Lower lobe of right lung (tissue), 2 donors: Measurements from ENCODE around the gene CAPS. TPM values are rescaled to one million over a fixed set of nuclear protein-coding genes. Genes with fewer than 3 reads are reported as not detected.

Source experiments
- ATAC-seq, 2 donors: fragments of 200-7000 bp; cut with Tn5 transposase; one replicate each; pipeline ENCODE4 v1.9.1; 2020 to 2022; ENCODE audit warnings: mild to moderate bottlenecking in 2 of 2, moderate library complexity in 2 of 2
- DNase-seq: peaks from one replicate; pipeline ENCODE4 v3.0.0-alpha.2; 2020
- H3K27ac ChIP-seq: fragments of 200-600 bp; one replicate; pipeline ENCODE4 v1.8.0; 2022
- H3K27me3 ChIP-seq: fragments of 200-600 bp; one replicate; pipeline ENCODE4 v1.8.0; 2022; ENCODE audit warnings: low read depth
- H3K36me3 ChIP-seq: fragments of 200-600 bp; one replicate; pipeline ENCODE4 v1.8.0; 2022; ENCODE audit warnings: mild to moderate bottlenecking
- H3K4me1 ChIP-seq: fragments of 200-600 bp; one replicate; pipeline ENCODE4 v1.8.0; 2022
- H3K4me3 ChIP-seq: fragments of 200-600 bp; one replicate; pipeline ENCODE4 v1.8.0; 2022; ENCODE audit warnings: mild to moderate bottlenecking
- H3K9me3 ChIP-seq: fragments of 200-600 bp; one replicate; pipeline ENCODE4 v1.8.0; 2022
- CTCF ChIP-seq: fragments of 200-600 bp; IDR thresholded peaks from one replicate; pipeline ENCODE4 v1.8.0; 2022; ENCODE audit warnings: antibody characterized with exemption, mild to moderate bottlenecking
- intact Hi-C: fragments of 100-400 bp; cut with DNase I; formaldehyde crosslinking; loops from one replicate; pipeline ENCODE4 v1.11.0; 2022
- total RNA-seq: library from RNA; stranded (reverse); fragmentation: NEBNext Ultra II Directional; extraction: Animal tissue kit (Norgen Biotek cat#: 25700); gene quantifications from one replicate; pipeline ENCODE4 v1.2.1, GENCODE V29; 2021
- donor health status: DM: no; HTN: yes; CAD: no; lungs with severe emphysema.

Gene CAPS
- total RNA-seq, 1 donor from 2014 or later = 76.7 TPM

- intact Hi-C loops = no loop called here
- H3K9me3 ChIP-seq = no peaks in the 10 kb centered on the region
- no peak for TF ChIP-seq CTCF
- no peak overlapping the region for H3K4me3 ChIP-seq
- DNase-seq = no peak
- H3K4me1 ChIP-seq = peaks cover 5% of the 10 kb centered on the region
- peaks cover 40% of the 10 kb centered on the region for H3K36me3 ChIP-seq
- no peak overlapping the region for H3K27ac ChIP-seq
- no peak for ATAC-seq
- H3K27me3 ChIP-seq = peaks cover 2% of the 10 kb centered on the region
These were observed 16.7 kb upstream of the CAPS start for GRCh38 chr19:5897189-5897969.

DNA sequence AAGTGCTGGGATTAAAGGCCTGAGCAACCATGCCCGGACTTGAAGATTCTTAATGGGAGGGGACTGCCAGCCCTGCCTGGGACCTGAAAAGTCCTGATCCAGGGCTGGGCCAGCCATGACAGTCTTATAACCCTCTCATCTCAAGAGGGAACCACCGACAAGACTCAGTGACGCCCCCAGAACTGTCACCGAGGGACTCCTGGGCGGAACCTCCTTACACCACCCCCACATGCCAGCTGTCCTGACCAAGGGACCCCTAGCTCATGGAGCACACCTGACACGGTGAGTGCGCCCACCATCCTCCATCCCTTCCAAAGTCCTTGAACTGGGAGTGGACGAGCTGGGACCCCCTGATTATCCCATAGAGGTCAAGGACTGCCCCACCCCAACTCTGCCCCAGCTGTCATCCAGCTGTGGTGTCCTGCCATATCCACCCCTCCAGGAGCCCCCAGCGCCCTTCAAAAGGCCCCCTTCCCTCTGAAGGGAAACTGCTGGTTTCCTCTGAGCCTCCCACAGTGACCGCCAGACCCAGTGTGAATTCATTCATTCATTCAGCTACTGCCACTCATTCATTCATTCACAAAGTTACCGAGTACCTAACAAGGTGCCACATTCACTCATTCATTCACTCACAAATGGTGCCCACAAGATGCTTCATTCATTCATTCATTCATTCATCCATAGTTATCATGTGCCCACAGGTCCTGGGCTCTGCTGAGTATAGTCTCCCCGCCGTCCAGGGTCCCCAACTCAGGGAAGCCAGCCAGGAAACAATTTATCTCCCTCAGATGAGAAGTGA, 14.1 kb upstream of the CAPS start:
- Histone ChIP-seq H3K4me1 (peaks cover 12% of the 10 kb centered on the region), H3K27me3 (no peaks in the 10 kb centered on the region), H3K27ac (no peak overlapping the region), H3K4me3 (no peak overlapping the region), H3K36me3 (peaks cover 35% of the 10 kb centered on the region), H3K9me3 (no peaks in the 10 kb centered on the region)
- ATAC-seq (no peak), DNase-seq (no peak)
- TF ChIP-seq CTCF = no peak
- intact Hi-C loops = no loop called here

DNA sequence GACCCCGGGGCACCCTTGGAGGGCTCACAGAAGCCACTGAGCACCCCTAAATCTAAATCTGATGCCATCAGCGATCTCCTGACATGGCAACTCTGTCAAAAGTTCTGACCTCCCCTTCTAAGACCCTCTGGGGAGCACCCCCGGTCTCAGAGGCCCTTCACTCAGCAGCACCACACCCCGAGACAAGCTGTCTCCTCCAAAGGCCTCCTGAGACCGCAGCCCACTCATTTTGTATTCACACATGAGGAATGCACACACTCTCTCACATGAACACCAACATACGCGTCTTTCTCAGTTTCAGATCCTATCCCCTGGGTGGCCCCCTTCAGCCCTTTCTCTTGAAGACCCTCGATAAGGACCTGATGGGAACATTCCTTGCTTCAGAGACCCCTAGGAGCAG, 13.1 kb upstream of the CAPS start:
- Histone ChIP-seq H3K4me1 (peaks cover 21% of the 10 kb centered on the region), H3K9me3 (no peaks in the 10 kb centered on the region), H3K27me3 (no peaks in the 10 kb centered on the region), H3K36me3 (peaks cover 24% of the 10 kb centered on the region), H3K27ac (no peak overlapping the region), H3K4me3 (no peak overlapping the region)
- intact Hi-C loops = no loop called here
- no peak for TF ChIP-seq CTCF
- ATAC-seq (no peak), DNase-seq (no peak)

GRCh38 chr19:5903056-5903623, 10.9 kb upstream of the CAPS start:
- no peak for TF ChIP-seq CTCF
- ATAC-seq (no peak), DNase-seq (no peak)
- Histone ChIP-seq H3K36me3 (peaks cover 16% of the 10 kb centered on the region), H3K9me3 (no peaks in the 10 kb centered on the region), H3K4me1 (peaks cover 26% of the 10 kb centered on the region), H3K27ac (peak overlapping the region; percentile 92), H3K4me3 (peak overlapping the region; percentile 90), H3K27me3 (no peaks in the 10 kb centered on the region)
- intact Hi-C loops = no loop called here

DNA sequence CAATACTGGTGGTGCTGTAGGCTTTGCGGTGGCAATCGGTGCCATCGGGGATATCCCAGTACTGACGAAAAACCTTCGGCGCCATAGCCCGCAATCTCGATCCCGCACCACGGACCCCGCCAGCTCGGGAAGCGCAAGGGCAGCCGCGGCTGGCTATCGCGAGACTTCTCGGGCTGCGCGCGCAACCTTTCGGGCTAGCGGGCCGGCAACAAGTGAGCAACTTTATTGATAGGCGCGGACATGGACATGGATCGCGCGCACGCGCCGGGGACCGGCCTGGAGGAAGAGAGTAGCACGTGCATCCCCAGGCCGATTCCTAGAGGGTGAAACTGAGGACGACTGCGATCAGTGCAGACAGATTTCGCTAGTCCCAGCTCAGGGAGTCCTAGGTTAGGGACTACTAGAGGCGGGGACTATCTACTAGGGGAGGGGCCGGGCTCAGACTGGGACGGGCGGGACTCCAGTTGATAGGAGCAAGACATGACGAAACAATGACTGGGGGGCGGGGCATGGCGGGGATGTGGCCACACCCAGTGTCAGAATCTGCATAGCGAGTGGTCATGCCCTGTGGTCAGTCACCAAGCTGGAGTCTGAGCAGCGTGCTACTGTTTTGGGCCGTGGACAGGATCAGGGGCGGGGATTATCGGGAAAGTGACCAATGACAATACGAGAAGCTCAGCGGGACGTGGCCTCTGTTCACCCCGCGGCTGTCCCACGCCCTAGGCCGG, 10.3 kb upstream of the CAPS start, which contains the start of gene NDUFA11:
TSS of gene NDUFA11 (minus strand) at position 167 of the 728 bp plus-strand sequence. CDS start at position 85, 82 bp downstream.
- no peak for TF ChIP-seq CTCF
- H3K36me3 ChIP-seq = peaks cover 19% of the 10 kb centered on the region
- ATAC-seq (peak; percentile 84 to 86), DNase-seq (peak; percentile 99)
- peak within 1 kb of the TSS; percentile 90 for H3K4me3 ChIP-seq
- peaks cover 26% of the 10 kb centered on the region for H3K4me1 ChIP-seq
- intact Hi-C loops = no loop called here
- peak within 1 kb of the TSS; percentile 92 for H3K27ac ChIP-seq
- no peaks in the 10 kb centered on the region for H3K9me3 ChIP-seq
- no peaks in the 10 kb centered on the region for H3K27me3 ChIP-seq
